DOHH2 (cell line): ENCODE results near the gene IL12RB2.

Experiments
- H3F3A ChIP-seq: fragments of 200-600 bp; sonication (generic), shearing (Covaris generic); 2 replicates; pipeline ENCODE4 v1.6.0; 2016; ENCODE audit warnings: antibody characterized with exemption, mild to moderate bottlenecking; ENCODE audit not compliant: control insufficient read depth, insufficient read depth
- H3K27ac ChIP-seq: fragments of 200-600 bp; sonication (generic); 2 replicates; pipeline ENCODE4 v1.5.1; 2014; ENCODE audit warnings: low read depth, mild to moderate bottlenecking, low read length, moderate library complexity
- H3K27me3 ChIP-seq: fragments of 200-600 bp; sonication (generic); 2 replicates; pipeline ENCODE4 v1.6.1; 2014; ENCODE audit warnings: mild to moderate bottlenecking, low read length, mixed read lengths; ENCODE audit not compliant: control insufficient read depth
- H3K36me3 ChIP-seq: fragments of 200-600 bp; sonication (generic); 2 replicates; pipeline ENCODE4 v1.6.1; 2014; ENCODE audit warnings: mild to moderate bottlenecking, low read length, moderate library complexity, mixed read lengths; ENCODE audit not compliant: control insufficient read depth
- H3K4me1 ChIP-seq: fragments of 200-600 bp; sonication (generic); 2 replicates; pipeline ENCODE4 v1.6.1; 2014; ENCODE audit warnings: mild to moderate bottlenecking, low read length, mixed read lengths; ENCODE audit not compliant: control insufficient read depth
- H3K4me2 ChIP-seq: fragments of 200-600 bp; sonication (generic); 2 replicates; pipeline ENCODE4 v1.6.0; 2014; ENCODE audit warnings: mild to moderate bottlenecking, low read length, moderate library complexity
- H3K4me3 ChIP-seq: fragments of 200-600 bp; sonication (generic); 2 replicates; pipeline ENCODE4 v1.5.1; 2014; ENCODE audit warnings: mild to moderate bottlenecking, low read length, mixed read lengths
- H3K79me2 ChIP-seq: fragments of 200-600 bp; sonication (generic); 2 replicates; pipeline ENCODE4 v1.6.1; 2014; ENCODE audit warnings: mild to moderate bottlenecking, low read length, mixed read lengths; ENCODE audit not compliant: control insufficient read depth
- H3K9me2 ChIP-seq: fragments of 200-600 bp; sonication (generic); replicated peaks from 2 replicates; pipeline ENCODE4 v1.6.1; 2014; ENCODE audit warnings: mild to moderate bottlenecking, low read length, mixed read lengths; ENCODE audit not compliant: control insufficient read depth
- H3K9me3 ChIP-seq: fragments of 200-600 bp; sonication (generic); 2 replicates; pipeline ENCODE4 v1.6.1; 2014; ENCODE audit warnings: antibody characterized with exemption, low read length, mixed read lengths; ENCODE audit not compliant: control insufficient read depth, insufficient read depth
- H4K20me1 ChIP-seq: fragments of 200-600 bp; sonication (generic); 2 replicates; pipeline ENCODE4 v1.6.0; 2014; ENCODE audit warnings: low read depth, mild to moderate bottlenecking, antibody characterized with exemption, low read length, moderate library complexity; ENCODE audit not compliant: control insufficient read depth, insufficient read depth
- CTCF ChIP-seq: fragments of 200-600 bp; sonication (generic); IDR thresholded peaks from one replicate; pipeline ENCODE4 v1.5.1; 2014; ENCODE audit warnings: antibody characterized with exemption, mild to moderate bottlenecking, low read depth, low read length; ENCODE audit not compliant: poor library complexity, severe bottlenecking
- EZH2phosphoT487 ChIP-seq: fragments of 200-600 bp; sonication (generic); IDR thresholded peaks from 2 replicates; pipeline ENCODE4 v1.6.1; 2017; ENCODE audit warnings: borderline replicate concordance, mild to moderate bottlenecking, antibody characterized with exemption, low read length, moderate library complexity, mixed read lengths

Gene IL12RB2

GRCh38 chr1:67433837-67434236 is 126.2 kb downstream of the IL12RB2 start:
- Histone ChIP-seq H3F3A (peaks cover 21% of the 10 kb centered on the region), H3K9me3 (no peaks in the 10 kb centered on the region), H3K9me2 (no peaks in the 10 kb centered on the region), H3K4me3 (no peak overlapping the region), H3K27ac (no peak overlapping the region), H3K4me1 (peaks cover 36% of the 10 kb centered on the region), H3K4me2 (peak overlapping the region; percentile 94), H3K27me3 (no peaks in the 10 kb centered on the region), H3K79me2 (peaks cover 29% of the 10 kb centered on the region), H3K36me3 (peaks cover 11% of the 10 kb centered on the region), H4K20me1 (peaks cover 6% of the 10 kb centered on the region; the same call in 1 of the 2 replicates)
- TF ChIP-seq CTCF: no peak
- TF ChIP-seq EZH2phosphoT487: no peak

- TF ChIP-seq CTCF: no peak
- no peak for TF ChIP-seq EZH2phosphoT487
- no peaks in the 10 kb centered on the region for H3K9me3 ChIP-seq
- H3K4me3 ChIP-seq: no peak overlapping the region
- peaks cover 23% of the 10 kb centered on the region for H3K79me2 ChIP-seq
- no peaks in the 10 kb centered on the region for H4K20me1 ChIP-seq
- H3K27me3 ChIP-seq: no peaks in the 10 kb centered on the region
- peaks cover 5% of the 10 kb centered on the region for H3K36me3 ChIP-seq
- H3K9me2 ChIP-seq: no peaks in the 10 kb centered on the region
- H3F3A ChIP-seq: peaks cover 20% of the 10 kb centered on the region
- H3K4me1 ChIP-seq: peaks cover 36% of the 10 kb centered on the region
- no peak overlapping the region; the same call in 1 of the 2 replicates for H3K4me2 ChIP-seq
- H3K27ac ChIP-seq: no peak overlapping the region
Observed at GRCh38 chr1:67434491-67434890, 126.8 kb downstream of the IL12RB2 start.

GRCh38 chr1:67436511-67437055 is 128.9 kb downstream of the IL12RB2 start:
- Histone ChIP-seq H3K9me3 (no peaks in the 10 kb centered on the region), H3K4me2 (no peak overlapping the region), H3K79me2 (peaks cover 8% of the 10 kb centered on the region), H3K27me3 (no peaks in the 10 kb centered on the region), H4K20me1 (no peaks in the 10 kb centered on the region), H3F3A (peaks cover 11% of the 10 kb centered on the region), H3K9me2 (no peaks in the 10 kb centered on the region), H3K36me3 (no peaks in the 10 kb centered on the region), H3K4me1 (peaks cover 30% of the 10 kb centered on the region), H3K4me3 (no peak overlapping the region), H3K27ac (no peak overlapping the region)
- no peak for TF ChIP-seq EZH2phosphoT487

- H3K9me2 ChIP-seq: no peaks in the 10 kb centered on the region
- no peaks in the 10 kb centered on the region for H3K9me3 ChIP-seq
- no peaks in the 10 kb centered on the region for H3K36me3 ChIP-seq
- H3K4me1 ChIP-seq: peaks cover 16% of the 10 kb centered on the region
- H3K27me3 ChIP-seq: no peaks in the 10 kb centered on the region
- H4K20me1 ChIP-seq: no peaks in the 10 kb centered on the region
- H3K4me2 ChIP-seq: no peak overlapping the region
- H3K79me2 ChIP-seq: no peaks in the 10 kb centered on the region
- H3F3A ChIP-seq: peaks cover 3% of the 10 kb centered on the region; the same call in 1 of the 2 replicates
- TF ChIP-seq CTCF (no peak), EZH2phosphoT487 (no peak)
- no peak overlapping the region for H3K27ac ChIP-seq
- no peak overlapping the region for H3K4me3 ChIP-seq
Observed at GRCh38 chr1:67437961-67438360, 130.3 kb downstream of the IL12RB2 start.
